ENCODE measurements around the gene UBXN10.

Gene UBXN10, protein sequence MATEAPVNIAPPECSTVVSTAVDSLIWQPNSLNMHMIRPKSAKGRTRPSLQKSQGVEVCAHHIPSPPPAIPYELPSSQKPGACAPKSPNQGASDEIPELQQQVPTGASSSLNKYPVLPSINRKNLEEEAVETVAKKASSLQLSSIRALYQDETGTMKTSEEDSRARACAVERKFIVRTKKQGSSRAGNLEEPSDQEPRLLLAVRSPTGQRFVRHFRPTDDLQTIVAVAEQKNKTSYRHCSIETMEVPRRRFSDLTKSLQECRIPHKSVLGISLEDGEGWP

GRCh38 chr1:20185834-20186782, at the start of gene UBXN10, which contains the start of gene PLA2G2C:
TSS of gene UBXN10 (plus strand) at chr1:20186096. CDS start at chr1:20190562, 4,466 bp downstream.
TSS of gene PLA2G2C (minus strand) at chr1:20186518. CDS start at chr1:20177363, 9,155 bp downstream.
- no peak for DNase-seq

GRCh38 chr1:20136249-20136648, 49.6 kb upstream of the UBXN10 start:
- no peak for DNase-seq

DNA sequence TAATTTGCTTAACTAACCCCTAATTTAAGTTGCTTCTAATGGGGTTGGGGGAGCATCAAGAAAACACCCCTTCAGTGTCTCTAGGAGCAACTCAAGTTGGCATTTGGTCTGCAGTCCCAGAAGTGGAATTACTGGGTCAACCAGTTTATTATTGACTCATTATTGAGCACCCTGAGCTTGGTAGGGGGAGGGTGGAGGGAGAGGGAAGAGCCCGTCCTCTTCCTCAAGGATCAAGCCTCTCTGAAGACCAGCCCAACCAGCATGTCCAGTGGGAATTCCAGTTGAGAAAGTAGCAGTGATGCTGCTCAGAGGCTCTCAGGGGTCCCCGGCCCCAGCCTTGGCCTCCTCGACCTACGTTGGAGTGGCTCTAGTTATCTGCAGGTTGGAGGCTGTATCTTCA, 48.8 kb upstream of the UBXN10 start:
- DNase-seq = no peak

GRCh38 chr1:20137604-20138003, 48.3 kb upstream of the UBXN10 start:
- no peak for DNase-seq

DNA sequence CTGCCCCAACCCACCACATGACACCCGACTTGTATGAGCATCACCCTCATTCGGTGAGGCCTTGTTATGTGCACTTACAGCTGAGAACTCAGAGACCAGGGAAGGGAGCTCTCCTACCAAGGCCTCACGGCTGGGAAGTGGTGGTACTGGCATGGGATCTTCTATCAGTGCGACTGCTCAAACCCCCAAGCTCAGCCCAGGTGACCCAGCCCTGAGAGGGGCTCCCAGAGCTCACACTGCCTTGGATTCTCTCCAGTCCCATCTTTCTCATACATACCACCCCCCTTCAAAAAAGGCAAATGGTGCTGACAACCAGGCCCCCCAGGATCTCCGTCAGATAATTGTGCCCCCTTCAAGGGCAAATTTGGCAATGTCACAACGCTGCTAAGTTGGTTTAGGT, 47.5 kb upstream of the UBXN10 start:
- DNase-seq = no peak

DNA sequence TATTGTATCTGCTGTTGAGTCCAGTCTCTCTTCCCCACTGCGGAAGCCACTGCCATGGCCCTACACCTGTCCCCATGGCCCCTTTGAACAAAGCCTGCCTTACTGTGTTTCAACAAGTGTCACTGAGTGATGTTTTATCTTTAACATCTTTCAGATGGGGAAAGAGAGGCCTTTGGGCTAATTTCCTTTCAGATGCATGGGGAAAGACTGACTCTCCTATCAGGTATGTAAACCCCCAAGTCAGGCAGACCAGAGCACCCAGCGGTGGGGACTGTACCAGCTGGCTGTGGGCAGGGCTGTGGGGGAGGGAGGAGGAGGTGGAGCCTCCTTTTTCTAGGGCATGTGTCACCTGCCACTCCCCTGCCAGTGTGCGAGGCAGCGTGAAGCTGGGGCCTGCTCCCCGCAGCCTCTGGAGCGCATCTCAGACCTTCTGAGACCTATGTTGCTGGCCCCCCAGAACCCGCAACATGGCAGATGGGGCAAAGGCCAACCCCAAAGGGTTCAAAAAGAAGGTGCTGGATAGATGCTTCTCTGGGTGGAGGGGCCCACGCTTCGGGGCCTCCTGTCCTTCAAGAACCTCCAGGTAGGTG, 46.8 kb upstream of the UBXN10 start, which contains the start of gene PLA2G2F:
Gene PLA2G2F (plus strand): TSS at position 363 of the 590 bp plus-strand sequence. CDS start 105 bp downstream, at position 468.
- no peak for DNase-seq

- no peak for DNase-seq
Measured at GRCh38 chr1:20139776-20140612, 45.9 kb upstream of the UBXN10 start.

GRCh38 chr1:20141001-20141400, 44.9 kb upstream of the UBXN10 start:
- DNase-seq = no peak

- DNase-seq = no peak
Measured at GRCh38 chr1:20141466-20141865, 44.4 kb upstream of the UBXN10 start.

- no peak for DNase-seq
Measured at GRCh38 chr1:20142001-20142710, 43.7 kb upstream of the UBXN10 start.

DNA sequence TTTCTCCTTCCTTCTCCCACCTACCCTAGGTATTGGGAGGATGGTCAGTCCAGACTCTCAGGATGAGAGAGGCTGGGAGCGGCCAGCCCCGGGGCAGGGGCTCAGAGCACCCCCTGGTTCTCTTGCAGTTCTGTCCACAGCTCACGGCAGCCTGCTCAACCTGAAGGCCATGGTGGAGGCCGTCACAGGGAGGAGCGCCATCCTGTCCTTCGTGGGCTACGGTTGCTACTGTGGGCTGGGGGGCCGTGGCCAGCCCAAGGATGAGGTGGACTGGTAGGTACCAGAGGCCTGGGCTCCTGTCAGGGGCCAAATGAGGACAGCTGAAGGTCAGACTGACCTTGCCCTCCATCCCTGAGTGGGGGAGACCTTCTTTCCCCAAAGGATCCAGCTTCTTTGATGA, 42.6 kb upstream of the UBXN10 start:
- DNase-seq = no peak

DNA sequence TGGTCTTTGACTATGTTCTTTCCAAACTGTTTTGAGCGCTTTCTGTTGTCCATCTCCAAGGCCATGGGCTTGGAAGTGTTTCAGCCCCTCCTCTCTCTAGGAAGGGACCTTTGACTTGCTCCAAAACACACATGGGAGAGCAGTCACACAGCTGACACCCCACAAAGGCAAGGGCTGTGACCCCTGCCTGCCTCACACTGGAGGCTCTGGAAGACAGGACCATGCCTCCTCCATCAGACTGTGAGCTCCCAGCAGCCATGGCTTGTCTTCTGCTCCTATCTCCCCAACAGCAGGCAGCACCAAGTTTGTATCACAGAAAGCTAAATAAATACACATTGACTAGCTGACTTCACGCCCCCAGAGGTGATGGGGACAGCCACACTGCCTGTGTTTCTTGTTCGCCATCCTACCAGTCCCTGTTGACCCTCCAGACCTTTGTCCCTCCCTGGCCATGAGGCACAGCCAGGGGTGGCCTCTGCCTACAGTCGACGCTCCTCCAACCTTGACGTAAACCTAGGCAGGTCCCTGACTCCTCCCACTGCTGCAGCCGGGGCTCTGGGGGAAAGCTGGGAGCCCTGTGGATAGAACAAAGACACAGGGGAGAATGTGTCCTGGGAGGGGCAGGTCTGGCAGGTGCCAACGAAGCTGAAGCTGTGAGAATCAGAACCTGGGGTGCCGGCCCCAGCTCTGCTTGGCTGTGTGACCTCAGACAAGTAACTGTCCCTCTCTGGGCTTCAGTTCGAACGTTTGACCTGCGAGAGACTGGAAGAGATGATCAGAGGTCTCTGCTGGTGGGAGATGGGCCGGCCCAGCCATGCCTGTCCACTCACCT, 41.9 kb upstream of the UBXN10 start:
- DNase-seq = no peak

DNA sequence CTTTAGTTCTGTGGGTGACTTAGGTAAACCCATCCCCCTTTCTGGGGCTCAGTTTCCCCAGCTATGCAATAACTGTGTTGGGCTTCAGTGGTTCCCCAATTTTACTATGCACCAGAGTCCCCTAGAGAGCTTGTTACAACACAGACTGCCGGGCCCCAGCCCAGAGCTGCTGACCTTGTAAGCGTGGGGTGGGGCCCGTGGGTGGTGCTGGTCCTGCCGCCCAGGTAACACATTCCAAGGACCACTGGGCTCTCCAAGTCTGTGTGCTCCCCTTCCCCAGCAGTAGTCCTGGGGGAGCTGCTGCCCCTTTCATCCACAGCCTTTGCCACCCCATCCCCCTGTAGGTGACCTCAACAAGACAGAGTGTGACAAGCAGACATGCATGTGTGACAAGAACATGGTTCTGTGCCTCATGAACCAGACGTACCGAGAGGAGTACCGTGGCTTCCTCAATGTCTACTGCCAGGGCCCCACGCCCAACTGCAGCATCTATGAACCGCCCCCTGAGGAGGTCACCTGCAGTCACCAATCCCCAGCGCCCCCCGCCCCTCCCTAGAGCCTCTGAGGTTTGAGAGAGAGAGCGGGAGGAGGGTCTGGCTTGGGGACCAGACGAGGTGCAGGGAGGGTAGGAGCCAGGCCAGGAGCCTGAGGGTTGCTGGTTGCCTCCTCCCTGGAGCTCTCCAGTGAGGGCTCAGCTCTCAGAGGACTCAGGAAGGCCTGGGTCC, 37.9 kb upstream of the UBXN10 start:
- DNase-seq = no peak

DNA sequence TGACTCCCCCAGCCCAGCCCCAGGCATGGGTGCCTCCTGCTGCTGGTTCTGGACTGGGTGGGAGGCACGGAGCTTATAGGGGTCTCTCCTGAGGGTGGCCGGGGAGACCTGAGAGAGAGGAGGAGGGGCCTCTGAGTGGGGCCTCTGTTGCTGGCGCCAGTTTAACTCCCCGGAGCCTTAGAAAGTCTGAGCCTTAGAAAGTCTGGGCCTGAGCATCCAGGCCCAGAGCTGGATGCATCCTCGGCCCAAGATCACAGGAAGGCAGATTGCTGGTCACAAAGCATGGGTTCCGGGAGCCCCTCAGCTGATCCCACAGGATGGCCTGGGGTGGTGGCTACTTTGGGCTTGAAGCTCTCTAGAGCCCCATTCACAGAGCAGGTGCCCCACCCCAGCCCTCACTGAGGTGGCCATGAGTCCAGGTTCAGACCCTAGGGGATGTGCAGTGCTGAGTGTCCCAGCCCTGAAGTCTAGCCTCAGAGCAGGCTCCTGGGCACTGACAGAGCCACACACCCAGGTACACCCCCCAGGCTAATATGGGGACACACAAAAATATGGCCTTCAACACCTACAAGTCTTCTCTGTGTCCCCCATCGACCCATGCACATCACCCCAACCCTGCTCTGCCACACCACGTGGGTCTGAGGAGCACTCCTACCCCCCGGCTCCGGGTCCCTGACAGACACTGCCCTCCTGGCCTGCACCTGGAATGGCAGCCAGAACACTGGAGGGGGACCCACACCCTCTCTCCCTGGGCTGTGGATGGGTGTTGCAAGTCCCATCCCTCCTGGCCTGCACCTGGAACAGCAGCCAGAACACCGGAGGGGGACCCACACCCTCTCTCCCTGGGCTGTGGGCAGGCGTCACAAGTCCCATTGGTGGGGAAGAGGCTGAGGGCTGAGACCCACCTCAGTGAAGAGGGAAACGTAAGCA, 37.1 kb upstream of the UBXN10 start:
- no peak for DNase-seq

DNA sequence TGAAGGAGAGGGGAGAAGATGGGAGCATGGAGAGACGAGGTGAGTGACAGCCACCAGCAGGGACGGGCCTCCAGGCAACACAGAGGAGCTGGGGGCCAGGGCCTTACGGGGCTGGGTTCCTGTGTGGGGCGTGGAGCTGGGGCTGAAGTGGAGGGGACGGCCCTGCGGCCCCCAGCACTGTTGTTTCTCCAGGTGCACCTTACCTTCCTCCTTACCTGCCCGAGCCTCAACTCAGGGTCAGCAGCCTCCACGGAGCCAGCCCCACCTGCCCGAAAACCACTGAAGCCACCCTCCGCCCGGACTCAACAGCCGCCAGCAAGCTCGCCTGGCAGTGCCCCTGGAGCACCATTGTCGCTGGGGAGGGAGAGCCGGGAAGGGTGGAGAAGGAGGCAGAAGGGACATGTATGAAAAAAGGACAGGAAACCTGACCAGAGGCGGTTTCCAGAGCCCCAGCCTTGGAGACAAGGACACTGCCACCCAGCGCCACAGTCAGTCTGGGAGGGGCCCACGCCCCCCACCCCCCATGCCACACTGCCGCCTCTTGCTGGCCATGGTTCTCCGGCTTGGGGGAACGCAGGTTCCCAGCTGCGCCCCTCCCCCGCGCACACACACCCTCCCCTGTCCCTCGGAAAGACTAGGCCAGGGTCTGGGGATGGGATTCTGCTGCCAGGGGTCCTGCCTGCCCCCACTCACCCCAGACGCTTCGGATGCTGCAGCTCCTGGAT, 36.1 kb upstream of the UBXN10 start:
- DNase-seq = no peak

DNA sequence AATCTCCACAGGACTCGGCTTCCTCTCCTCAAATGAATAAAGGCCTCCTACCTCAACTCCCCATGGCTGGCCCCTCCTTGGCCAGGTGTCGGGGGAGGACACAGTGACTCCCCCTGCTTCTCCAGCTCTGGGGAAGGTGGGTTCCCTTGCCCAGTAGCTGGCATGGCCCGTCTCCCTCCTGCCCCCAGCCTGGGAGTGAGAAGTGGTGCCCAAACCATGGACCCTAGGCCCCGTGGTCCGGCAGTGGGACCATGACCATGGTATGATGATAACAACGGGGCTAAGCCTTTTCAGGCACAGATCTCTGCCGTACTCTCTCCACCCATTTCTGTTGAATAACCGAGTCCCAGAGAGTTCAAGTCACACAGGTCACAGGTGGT, 35.6 kb upstream of the UBXN10 start:
- DNase-seq = no peak

GRCh38 chr1:20150969-20151368, 34.9 kb upstream of the UBXN10 start:
- no peak for DNase-seq

- DNase-seq = no peak
Measured at GRCh38 chr1:20151906-20152598, 33.8 kb upstream of the UBXN10 start.

All from NCI-H524 treated with DMSO at 0.1 percent for 48 hours (cell line).